Astrocyte (in vitro differentiated cells and primary cell): ENCODE measurements around the gene ATP6V0D1. TPM values are rescaled to one million over a fixed set of nuclear protein-coding genes. Genes with fewer than 3 reads are reported as not detected.
"Not testable (repeated sequence)": the region's sequence is repeated elsewhere in the genome, so short reads cannot be mapped to it uniquely, and the experiment has no call there.

ENCODE experiments used
- DNase-seq: peaks from one replicate; pipeline ENCODE4 v3.0.0-alpha.2; 2010; ENCODE audit warnings: low read depth
- FAIRE-seq: peaks from 2 replicates; lab custom pipeline; 2011; peaks lifted over from hg19 to GRCh38; lab: Jason Lieb, UNC
- H2AFZ ChIP-seq: 2 replicates; pipeline ENCODE4 v1.6.0; 2012; ENCODE audit warnings: low read depth, low read length, inconsistent platforms
- H3K27ac ChIP-seq: 2 replicates; pipeline ENCODE4 v1.5.1; 2011; ENCODE audit warnings: low read depth, low read length, inconsistent platforms
- H3K27me3 ChIP-seq: 2 replicates; pipeline ENCODE4 v1.6.0; 2011; ENCODE audit warnings: low read length, inconsistent platforms; ENCODE audit not compliant: insufficient read depth
- H3K36me3 ChIP-seq: 2 replicates; pipeline ENCODE4 v1.5.1; 2011; ENCODE audit warnings: low read length, inconsistent platforms; ENCODE audit not compliant: insufficient read depth
- H3K4me1 ChIP-seq: 2 replicates; pipeline ENCODE4 v1.5.1; 2011; ENCODE audit warnings: low read length, inconsistent platforms; ENCODE audit not compliant: insufficient read depth
- H3K4me2 ChIP-seq: 2 replicates; pipeline ENCODE4 v1.6.0; 2012; ENCODE audit warnings: low read length, inconsistent platforms
- H3K4me3 ChIP-seq: 2 replicates; pipeline ENCODE4 v1.5.1; 2011; ENCODE audit warnings: low read depth, mild to moderate bottlenecking, low read length, inconsistent platforms; ENCODE audit not compliant: insufficient read depth
- H3K79me2 ChIP-seq: 2 replicates; pipeline ENCODE4 v1.6.0; 2012; ENCODE audit warnings: mild to moderate bottlenecking, low read length, inconsistent platforms; ENCODE audit not compliant: insufficient read depth
- H3K9ac ChIP-seq: 2 replicates; pipeline ENCODE4 v1.6.0; 2012; ENCODE audit warnings: mild to moderate bottlenecking, low read length, inconsistent platforms
- H3K9me3 ChIP-seq: 2 replicates; pipeline ENCODE4 v1.5.1; 2012; ENCODE audit warnings: low read depth, mild to moderate bottlenecking, low read length, inconsistent platforms; ENCODE audit not compliant: insufficient read depth
- H4K20me1 ChIP-seq: 2 replicates; pipeline ENCODE4 v1.6.0; 2012; ENCODE audit warnings: low read length, inconsistent platforms; ENCODE audit not compliant: insufficient read depth
- H3K27ac Mint-ChIP-seq: one replicate; pipeline ENCODE4 v1.8.0; 2021; ENCODE audit warnings: mild to moderate bottlenecking, mixed read lengths; ENCODE audit not compliant: unreplicated experiment
- H3K27me3 Mint-ChIP-seq: one replicate; pipeline ENCODE4 v1.8.0; 2021; ENCODE audit warnings: low read depth, mixed read lengths; ENCODE audit not compliant: unreplicated experiment
- H3K36me3 Mint-ChIP-seq: one replicate; pipeline ENCODE4 v1.8.0; 2021; ENCODE audit warnings: low read depth, mixed read lengths; ENCODE audit not compliant: unreplicated experiment
- H3K4me1 Mint-ChIP-seq: one replicate; pipeline ENCODE4 v1.8.0; 2021; ENCODE audit warnings: low read depth, mixed read lengths; ENCODE audit not compliant: unreplicated experiment
- H3K4me3 Mint-ChIP-seq: one replicate; pipeline ENCODE4 v1.8.0; 2021; ENCODE audit warnings: mild to moderate bottlenecking, moderate library complexity, mixed read lengths; ENCODE audit not compliant: unreplicated experiment
- H3K9me3 Mint-ChIP-seq: one replicate; pipeline ENCODE4 v1.8.0; 2021; ENCODE audit warnings: mild to moderate bottlenecking, mixed read lengths; ENCODE audit not compliant: unreplicated experiment
- CTCF ChIP-seq: IDR thresholded peaks from 2 replicates; pipeline ENCODE4 v1.5.1; 2011; ENCODE audit warnings: low read depth, mild to moderate bottlenecking, inconsistent platforms, low read length, moderate library complexity; ENCODE audit not compliant: insufficient read depth
- EZH2 ChIP-seq: IDR thresholded peaks from 2 replicates; pipeline ENCODE4 v1.6.1; 2012; ENCODE audit warnings: mild to moderate bottlenecking, low read length, inconsistent platforms; ENCODE audit not compliant: insufficient read depth
- total RNA-seq: library from RNA; stranded (reverse); gene quantifications from 2 replicates; pipeline ENCODE4 v1.2.1, GENCODE V29; 2021

Gene ATP6V0D1
- total RNA-seq, 1 donor from 2014 or later = 114 TPM

GRCh38 chr16:67489401-67490083 is 8.6 kb upstream of the ATP6V0D1 start:
- Histone ChIP-seq H3K36me3 (no peaks in the 10 kb centered on the region), H3K27ac (no peak overlapping the region), H3K4me3 (no peak overlapping the region), H3K4me2 (no peak overlapping the region), H4K20me1 (no peaks in the 10 kb centered on the region), H3K79me2 (no peaks in the 10 kb centered on the region), H2AFZ (no peak overlapping the region), H3K27me3 (no peaks in the 10 kb centered on the region), H3K9ac (no peak overlapping the region), H3K4me1 (no peaks in the 10 kb centered on the region), H3K9me3 (no peaks in the 10 kb centered on the region)
- H3K27ac Mint-ChIP-seq = peak overlapping the region; percentile 27
- FAIRE-seq (no peak), DNase-seq (no peak)
- H3K36me3 Mint-ChIP-seq = no peaks in the 10 kb centered on the region
- peak overlapping the region; percentile 45 for H3K4me3 Mint-ChIP-seq
- TF ChIP-seq CTCF (no peak), EZH2 (no peak)
- H3K4me1 Mint-ChIP-seq = peaks cover 6% of the 10 kb centered on the region
- H3K9me3 Mint-ChIP-seq = no peaks in the 10 kb centered on the region
- peaks cover 9% of the 10 kb centered on the region for H3K27me3 Mint-ChIP-seq

DNA sequence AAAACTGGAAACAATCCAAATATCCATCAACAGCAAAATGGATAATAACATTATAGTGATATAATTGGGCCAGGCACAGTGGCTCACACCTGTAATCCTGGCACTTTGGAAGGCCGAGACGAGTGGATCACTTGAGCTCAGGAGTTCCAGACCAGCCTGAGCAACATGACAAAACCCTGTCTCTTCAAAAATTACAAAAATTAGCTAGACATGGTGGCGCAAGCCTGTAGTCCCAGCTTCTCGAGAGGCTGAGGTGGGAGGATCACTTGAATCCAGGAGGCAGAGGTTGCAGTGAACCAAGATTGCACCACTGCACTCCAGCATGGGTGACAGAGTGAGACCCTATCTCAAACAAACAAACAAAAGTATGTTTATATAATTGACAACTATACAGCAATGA is 6.6 kb upstream of the ATP6V0D1 start:
- not testable (repeated sequence) for H3K9ac ChIP-seq, H3K4me1 ChIP-seq, H3K9me3 ChIP-seq, H3K4me2 ChIP-seq, H4K20me1 ChIP-seq, H3K9me3 Mint-ChIP-seq, H3K4me1 Mint-ChIP-seq, DNase-seq, H3K27ac Mint-ChIP-seq, FAIRE-seq, H3K4me3 ChIP-seq, H3K36me3 ChIP-seq, H3K27me3 Mint-ChIP-seq, H3K36me3 Mint-ChIP-seq, H3K4me3 Mint-ChIP-seq, H3K27me3 ChIP-seq, H3K27ac ChIP-seq, H2AFZ ChIP-seq, H3K79me2 ChIP-seq

DNA sequence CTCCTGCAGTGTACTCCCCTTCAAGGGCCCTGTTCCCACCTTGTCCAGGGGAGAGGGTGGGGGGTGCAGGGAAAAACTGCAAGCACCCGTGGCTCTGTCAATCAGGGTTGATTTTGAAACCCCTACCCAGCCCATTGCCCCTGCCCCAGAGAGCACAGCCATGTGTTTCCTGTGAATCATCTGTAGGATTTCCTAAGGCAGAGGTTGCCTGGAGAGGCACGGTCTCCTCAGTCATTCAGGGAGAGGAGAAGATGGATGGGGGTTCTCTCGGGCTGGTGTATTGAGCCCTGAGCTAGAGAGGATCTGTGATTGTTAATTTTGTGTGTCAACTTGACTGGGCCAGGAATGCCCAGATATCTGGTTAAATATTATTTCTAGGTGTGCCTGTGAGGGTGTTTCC is 5.8 kb upstream of the ATP6V0D1 start:
- Histone ChIP-seq H3K4me3 (no peak overlapping the region), H3K4me1 (peaks cover 6% of the 10 kb centered on the region), H3K9ac (no peak overlapping the region), H3K27ac (no peak overlapping the region), H3K4me2 (no peak overlapping the region), H3K27me3 (no peaks in the 10 kb centered on the region), H4K20me1 (no peaks in the 10 kb centered on the region), H2AFZ (no peak overlapping the region), H3K9me3 (no peaks in the 10 kb centered on the region), H3K36me3 (no peaks in the 10 kb centered on the region), H3K79me2 (peaks cover 17% of the 10 kb centered on the region)
- H3K9me3 Mint-ChIP-seq = no peaks in the 10 kb centered on the region
- FAIRE-seq (no peak), DNase-seq (no peak)
- no peak overlapping the region for H3K4me3 Mint-ChIP-seq
- H3K4me1 Mint-ChIP-seq = peaks cover 12% of the 10 kb centered on the region
- H3K27ac Mint-ChIP-seq = no peak overlapping the region
- H3K27me3 Mint-ChIP-seq = peaks cover 5% of the 10 kb centered on the region
- TF ChIP-seq EZH2 (no peak), CTCF (no peak)
- no peaks in the 10 kb centered on the region for H3K36me3 Mint-ChIP-seq
